Peyer's patch (tissue), 4 donors: ENCODE measurements around the gene PTPMT1.

Experiments used
- CTCF ChIP-seq, 6 experiments: fragments of 450-650 bp in 4 of 6; fragments of 200-600 bp in 2 of 6; sonication (generic) in 1 of 6; IDR thresholded peaks; one replicate each; pipeline ENCODE4 v1.5.1; 2017 to 2019; ENCODE audit warnings: antibody characterized with exemption in 6 of 6, mild to moderate bottlenecking in 3 of 6, moderate library complexity in 1 of 6
- POLR2A ChIP-seq, 2 donors: fragments of 450-650 bp; IDR thresholded peaks; one replicate each; pipeline ENCODE4 v1.5.1; 2017; ENCODE audit warnings: antibody characterized with exemption in 2 of 2, mild to moderate bottlenecking in 2 of 2, moderate library complexity in 2 of 2

DNA sequence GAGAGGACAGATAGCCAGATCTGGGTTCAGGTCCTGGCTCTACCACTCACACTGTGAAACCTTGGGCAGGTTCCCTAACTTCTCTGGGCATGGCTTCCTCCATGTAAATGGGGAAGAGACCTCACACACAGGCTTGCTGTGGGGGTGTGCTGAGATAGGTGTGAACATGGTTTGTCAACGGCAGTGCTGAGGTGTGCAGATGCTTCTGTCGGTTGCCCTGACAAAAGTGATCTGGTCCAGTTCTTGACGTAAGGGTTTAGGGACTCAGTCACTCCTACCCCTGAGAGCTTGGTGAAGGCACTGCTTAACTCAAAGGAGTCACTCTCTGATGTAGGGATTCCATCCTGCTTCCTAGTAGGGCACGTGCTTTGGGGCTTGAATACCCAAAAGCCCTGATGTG is 26.9 kb downstream of the PTPMT1 start:
- no peak for TF ChIP-seq CTCF (IDR thresholded peaks at IDR 0.05)
- no peak for TF ChIP-seq POLR2A (IDR thresholded peaks at IDR 0.05)
